Measurements from ENCODE around the gene PCNA. TPM values are rescaled to one million over a fixed set of nuclear protein-coding genes. Genes with fewer than 3 reads are reported as not detected.
A peak's percentile ranks its signal among the peaks of the same experiment; 100 is the strongest.

The PCNA gene
- total and polyA plus RNA-seq, 2 experiments from 2014 or later, result 353 to 428 TPM

DNA sequence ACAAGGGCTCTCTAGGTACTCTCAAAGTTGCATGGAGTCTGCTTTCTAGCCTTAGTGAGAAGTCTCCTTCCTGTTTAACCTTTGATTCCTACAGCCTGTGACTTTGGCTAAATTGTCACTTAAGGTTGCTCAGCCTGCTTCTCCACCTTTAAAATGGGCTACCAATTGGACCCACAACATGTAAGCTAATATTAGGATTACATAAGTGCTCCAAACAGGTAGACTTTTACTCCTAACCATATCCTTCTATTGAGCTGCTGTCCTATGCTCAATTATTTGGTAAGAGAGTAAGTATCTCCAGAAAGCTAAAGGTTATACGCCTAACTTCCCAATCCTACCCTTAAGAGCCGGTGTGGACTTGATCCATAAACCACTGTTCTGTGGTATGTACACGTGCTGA is 2.9 kb downstream of the PCNA start:
- Mint-ChIP-seq H3K27me3 (ENCODE audit: insufficient read depth, low read depth, poor library complexity) (peaks cover 15% of the 10 kb centered on the region), H3K4me1 (peaks cover 39% of the 10 kb centered on the region), H3K4me3 (peak overlapping the region; percentile 95), H3K9me3 (no peaks in the 10 kb centered on the region), H3K36me3 (ENCODE audit: low read depth) (peaks cover 65% of the 10 kb centered on the region), H3K27ac (no peak overlapping the region)
- Histone ChIP-seq H3K4me2 (peak overlapping the region; percentile 84), H3K9me2 (ENCODE audit: insufficient read depth) (no peaks in the 10 kb centered on the region), H3K4me3 (peak overlapping the region; percentile 98), H3K27me3 (ENCODE audit: insufficient read depth) (no peaks in the 10 kb centered on the region), H3K36me3 (ENCODE audit: insufficient read depth) (peaks cover 44% of the 10 kb centered on the region), H4K20me1 (replicated peaks; ENCODE audit: insufficient read depth) (peaks cover 41% of the 10 kb centered on the region), H3K79me2 (replicated peaks; ENCODE audit: insufficient read depth) (peaks cover 55% of the 10 kb centered on the region), H3K4me1 (ENCODE audit: insufficient read depth) (peaks cover 15% of the 10 kb centered on the region), H2AFZ (no peak overlapping the region), H3F3A (replicated peaks; ENCODE audit: low read depth) (peaks cover 40% of the 10 kb centered on the region), H3K27ac (ENCODE audit: low read depth) (peak overlapping the region; percentile 70)
- no peak for TF ChIP-seq EZH2phosphoT487 (IDR thresholded peaks at IDR 0.05; ENCODE audit: unreplicated experiment)
- TF ChIP-seq, protein P1, sequence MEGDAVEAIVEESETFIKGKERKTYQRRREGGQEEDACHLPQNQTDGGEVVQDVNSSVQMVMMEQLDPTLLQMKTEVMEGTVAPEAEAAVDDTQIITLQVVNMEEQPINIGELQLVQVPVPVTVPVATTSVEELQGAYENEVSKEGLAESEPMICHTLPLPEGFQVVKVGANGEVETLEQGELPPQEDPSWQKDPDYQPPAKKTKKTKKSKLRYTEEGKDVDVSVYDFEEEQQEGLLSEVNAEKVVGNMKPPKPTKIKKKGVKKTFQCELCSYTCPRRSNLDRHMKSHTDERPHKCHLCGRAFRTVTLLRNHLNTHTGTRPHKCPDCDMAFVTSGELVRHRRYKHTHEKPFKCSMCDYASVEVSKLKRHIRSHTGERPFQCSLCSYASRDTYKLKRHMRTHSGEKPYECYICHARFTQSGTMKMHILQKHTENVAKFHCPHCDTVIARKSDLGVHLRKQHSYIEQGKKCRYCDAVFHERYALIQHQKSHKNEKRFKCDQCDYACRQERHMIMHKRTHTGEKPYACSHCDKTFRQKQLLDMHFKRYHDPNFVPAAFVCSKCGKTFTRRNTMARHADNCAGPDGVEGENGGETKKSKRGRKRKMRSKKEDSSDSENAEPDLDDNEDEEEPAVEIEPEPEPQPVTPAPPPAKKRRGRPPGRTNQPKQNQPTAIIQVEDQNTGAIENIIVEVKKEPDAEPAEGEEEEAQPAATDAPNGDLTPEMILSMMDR (conservative IDR thresholded peaks at IDR 0.05; ENCODE audit: low read depth in 2 of 2), result no peak
- no peak for TF ChIP-seq POLR2AphosphoS5 (IDR thresholded peaks at IDR 0.05; ENCODE audit: low read depth)
- TF ChIP-seq, protein P2, sequence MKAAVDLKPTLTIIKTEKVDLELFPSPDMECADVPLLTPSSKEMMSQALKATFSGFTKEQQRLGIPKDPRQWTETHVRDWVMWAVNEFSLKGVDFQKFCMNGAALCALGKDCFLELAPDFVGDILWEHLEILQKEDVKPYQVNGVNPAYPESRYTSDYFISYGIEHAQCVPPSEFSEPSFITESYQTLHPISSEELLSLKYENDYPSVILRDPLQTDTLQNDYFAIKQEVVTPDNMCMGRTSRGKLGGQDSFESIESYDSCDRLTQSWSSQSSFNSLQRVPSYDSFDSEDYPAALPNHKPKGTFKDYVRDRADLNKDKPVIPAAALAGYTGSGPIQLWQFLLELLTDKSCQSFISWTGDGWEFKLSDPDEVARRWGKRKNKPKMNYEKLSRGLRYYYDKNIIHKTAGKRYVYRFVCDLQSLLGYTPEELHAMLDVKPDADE (IDR thresholded peaks at IDR 0.05), result no peak
- no peak for TF ChIP-seq ZNF331 (CRISPR knock-in tag; IDR thresholded peaks at IDR 0.05; ENCODE audit: low read depth)
- TF ChIP-seq NANOG (IDR thresholded peaks at IDR 0.05; ENCODE audit: borderline replicate concordance), result no peak
- TF ChIP-seq JUNB (IDR thresholded peaks at IDR 0.05; ENCODE audit: unreplicated experiment), result no peak
- no peak for TF ChIP-seq STAT1 (IDR thresholded peaks at IDR 0.05; ENCODE audit: unreplicated experiment)
- TF ChIP-seq CREB1 (CRISPR knock-in tag; IDR thresholded peaks at IDR 0.05; ENCODE audit: low read depth), result no peak
- TF ChIP-seq EZH2 (IDR thresholded peaks at IDR 0.05; ENCODE audit: low read depth, unreplicated experiment), result no peak
- TF ChIP-seq, protein P3, sequence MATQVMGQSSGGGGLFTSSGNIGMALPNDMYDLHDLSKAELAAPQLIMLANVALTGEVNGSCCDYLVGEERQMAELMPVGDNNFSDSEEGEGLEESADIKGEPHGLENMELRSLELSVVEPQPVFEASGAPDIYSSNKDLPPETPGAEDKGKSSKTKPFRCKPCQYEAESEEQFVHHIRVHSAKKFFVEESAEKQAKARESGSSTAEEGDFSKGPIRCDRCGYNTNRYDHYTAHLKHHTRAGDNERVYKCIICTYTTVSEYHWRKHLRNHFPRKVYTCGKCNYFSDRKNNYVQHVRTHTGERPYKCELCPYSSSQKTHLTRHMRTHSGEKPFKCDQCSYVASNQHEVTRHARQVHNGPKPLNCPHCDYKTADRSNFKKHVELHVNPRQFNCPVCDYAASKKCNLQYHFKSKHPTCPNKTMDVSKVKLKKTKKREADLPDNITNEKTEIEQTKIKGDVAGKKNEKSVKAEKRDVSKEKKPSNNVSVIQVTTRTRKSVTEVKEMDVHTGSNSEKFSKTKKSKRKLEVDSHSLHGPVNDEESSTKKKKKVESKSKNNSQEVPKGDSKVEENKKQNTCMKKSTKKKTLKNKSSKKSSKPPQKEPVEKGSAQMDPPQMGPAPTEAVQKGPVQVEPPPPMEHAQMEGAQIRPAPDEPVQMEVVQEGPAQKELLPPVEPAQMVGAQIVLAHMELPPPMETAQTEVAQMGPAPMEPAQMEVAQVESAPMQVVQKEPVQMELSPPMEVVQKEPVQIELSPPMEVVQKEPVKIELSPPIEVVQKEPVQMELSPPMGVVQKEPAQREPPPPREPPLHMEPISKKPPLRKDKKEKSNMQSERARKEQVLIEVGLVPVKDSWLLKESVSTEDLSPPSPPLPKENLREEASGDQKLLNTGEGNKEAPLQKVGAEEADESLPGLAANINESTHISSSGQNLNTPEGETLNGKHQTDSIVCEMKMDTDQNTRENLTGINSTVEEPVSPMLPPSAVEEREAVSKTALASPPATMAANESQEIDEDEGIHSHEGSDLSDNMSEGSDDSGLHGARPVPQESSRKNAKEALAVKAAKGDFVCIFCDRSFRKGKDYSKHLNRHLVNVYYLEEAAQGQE (IDR thresholded peaks at IDR 0.05; ENCODE audit: unreplicated experiment), result no peak
- no peak for TF ChIP-seq ZNF114 (CRISPR knock-in tag; IDR thresholded peaks at IDR 0.05)
- TF ChIP-seq, protein P4, sequence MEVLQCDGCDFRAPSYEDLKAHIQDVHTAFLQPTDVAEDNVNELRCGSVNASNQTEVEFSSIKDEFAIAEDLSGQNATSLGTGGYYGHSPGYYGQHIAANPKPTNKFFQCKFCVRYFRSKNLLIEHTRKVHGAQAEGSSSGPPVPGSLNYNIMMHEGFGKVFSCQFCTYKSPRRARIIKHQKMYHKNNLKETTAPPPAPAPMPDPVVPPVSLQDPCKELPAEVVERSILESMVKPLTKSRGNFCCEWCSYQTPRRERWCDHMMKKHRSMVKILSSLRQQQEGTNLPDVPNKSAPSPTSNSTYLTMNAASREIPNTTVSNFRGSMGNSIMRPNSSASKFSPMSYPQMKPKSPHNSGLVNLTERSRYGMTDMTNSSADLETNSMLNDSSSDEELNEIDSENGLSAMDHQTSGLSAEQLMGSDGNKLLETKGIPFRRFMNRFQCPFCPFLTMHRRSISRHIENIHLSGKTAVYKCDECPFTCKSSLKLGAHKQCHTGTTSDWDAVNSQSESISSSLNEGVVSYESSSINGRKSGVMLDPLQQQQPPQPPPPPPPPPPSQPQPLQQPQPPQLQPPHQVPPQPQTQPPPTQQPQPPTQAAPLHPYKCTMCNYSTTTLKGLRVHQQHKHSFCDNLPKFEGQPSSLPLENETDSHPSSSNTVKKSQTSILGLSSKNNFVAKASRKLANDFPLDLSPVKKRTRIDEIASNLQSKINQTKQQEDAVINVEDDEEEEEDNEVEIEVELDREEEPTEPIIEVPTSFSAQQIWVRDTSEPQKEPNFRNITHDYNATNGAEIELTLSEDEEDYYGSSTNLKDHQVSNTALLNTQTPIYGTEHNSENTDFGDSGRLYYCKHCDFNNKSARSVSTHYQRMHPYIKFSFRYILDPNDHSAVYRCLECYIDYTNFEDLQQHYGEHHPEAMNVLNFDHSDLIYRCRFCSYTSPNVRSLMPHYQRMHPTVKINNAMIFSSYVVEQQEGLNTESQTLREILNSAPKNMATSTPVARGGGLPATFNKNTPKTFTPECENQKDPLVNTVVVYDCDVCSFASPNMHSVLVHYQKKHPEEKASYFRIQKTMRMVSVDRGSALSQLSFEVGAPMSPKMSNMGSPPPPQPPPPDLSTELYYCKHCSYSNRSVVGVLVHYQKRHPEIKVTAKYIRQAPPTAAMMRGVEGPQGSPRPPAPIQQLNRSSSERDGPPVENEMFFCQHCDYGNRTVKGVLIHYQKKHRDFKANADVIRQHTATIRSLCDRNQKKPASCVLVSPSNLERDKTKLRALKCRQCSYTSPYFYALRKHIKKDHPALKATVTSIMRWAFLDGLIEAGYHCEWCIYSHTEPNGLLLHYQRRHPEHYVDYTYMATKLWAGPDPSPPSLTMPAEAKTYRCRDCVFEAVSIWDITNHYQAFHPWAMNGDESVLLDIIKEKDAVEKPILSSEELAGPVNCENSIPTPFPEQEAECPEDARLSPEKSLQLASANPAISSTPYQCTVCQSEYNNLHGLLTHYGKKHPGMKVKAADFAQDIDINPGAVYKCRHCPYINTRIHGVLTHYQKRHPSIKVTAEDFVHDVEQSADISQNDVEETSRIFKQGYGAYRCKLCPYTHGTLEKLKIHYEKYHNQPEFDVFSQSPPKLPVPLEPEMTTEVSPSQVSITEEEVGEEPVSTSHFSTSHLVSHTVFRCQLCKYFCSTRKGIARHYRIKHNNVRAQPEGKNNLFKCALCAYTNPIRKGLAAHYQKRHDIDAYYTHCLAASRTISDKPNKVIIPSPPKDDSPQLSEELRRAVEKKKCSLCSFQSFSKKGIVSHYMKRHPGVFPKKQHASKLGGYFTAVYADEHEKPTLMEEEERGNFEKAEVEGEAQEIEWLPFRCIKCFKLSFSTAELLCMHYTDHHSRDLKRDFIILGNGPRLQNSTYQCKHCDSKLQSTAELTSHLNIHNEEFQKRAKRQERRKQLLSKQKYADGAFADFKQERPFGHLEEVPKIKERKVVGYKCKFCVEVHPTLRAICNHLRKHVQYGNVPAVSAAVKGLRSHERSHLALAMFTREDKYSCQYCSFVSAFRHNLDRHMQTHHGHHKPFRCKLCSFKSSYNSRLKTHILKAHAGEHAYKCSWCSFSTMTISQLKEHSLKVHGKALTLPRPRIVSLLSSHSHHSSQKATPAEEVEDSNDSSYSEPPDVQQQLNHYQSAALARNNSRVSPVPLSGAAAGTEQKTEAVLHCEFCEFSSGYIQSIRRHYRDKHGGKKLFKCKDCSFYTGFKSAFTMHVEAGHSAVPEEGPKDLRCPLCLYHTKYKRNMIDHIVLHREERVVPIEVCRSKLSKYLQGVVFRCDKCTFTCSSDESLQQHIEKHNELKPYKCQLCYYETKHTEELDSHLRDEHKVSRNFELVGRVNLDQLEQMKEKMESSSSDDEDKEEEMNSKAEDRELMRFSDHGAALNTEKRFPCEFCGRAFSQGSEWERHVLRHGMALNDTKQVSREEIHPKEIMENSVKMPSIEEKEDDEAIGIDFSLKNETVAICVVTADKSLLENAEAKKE (CRISPR knock-in tag; IDR thresholded peaks at IDR 0.05), result no peak
- DNase-seq (ENCODE audit: low spot score) (no peak), ATAC-seq (no peak)
